CD4-positive, CD25-positive, alpha-beta regulatory T cell (primary cell): Measurements from ENCODE around the gene ABHD15. TPM values are rescaled to one million over a fixed set of nuclear protein-coding genes. Genes with fewer than 3 reads are reported as not detected.
A peak's percentile ranks its signal among the peaks of the same experiment; 100 is the strongest.
"Not testable (repeated sequence)": the region's sequence is repeated elsewhere in the genome, so short reads cannot be mapped to it uniquely, and the experiment has no call there.

ENCODE experiments used
- ATAC-seq, 2 donors: fragments of 150-1000 bp; cut with Tn5 transposase; one replicate each; pipeline ENCODE4 v1.10.0; 2021; ENCODE audit warnings: low read depth in 2 of 2, moderate number of reproducible peaks in 2 of 2, moderate library complexity in 1 of 2
- DNase-seq, 3 donors: peaks; one replicate each; pipeline versions ENCODE4 v3.0.0 to v3.0.0-alpha.2; 2012 to 2022; ENCODE audit warnings: mixed read lengths in 1 of 3
- H3K27ac ChIP-seq: one replicate; pipeline ENCODE4 v1.7.0; 2013; ENCODE audit warnings: mild to moderate bottlenecking, low read length; ENCODE audit not compliant: insufficient read depth, poor library complexity, severe bottlenecking
- H3K27me3 ChIP-seq: one replicate; pipeline ENCODE4 v1.7.0; 2013; ENCODE audit warnings: low read length; ENCODE audit not compliant: control insufficient read depth, insufficient read depth
- H3K36me3 ChIP-seq: one replicate; pipeline ENCODE4 v1.7.0; 2013; ENCODE audit warnings: mild to moderate bottlenecking, low read length, moderate library complexity; ENCODE audit not compliant: control insufficient read depth, insufficient read depth
- H3K4me1 ChIP-seq: 2 replicates; pipeline ENCODE4 v1.7.0; 2013; ENCODE audit warnings: mild to moderate bottlenecking, low read length; ENCODE audit not compliant: insufficient read depth, control insufficient read depth, poor library complexity, severe bottlenecking
- H3K4me3 ChIP-seq: one replicate; pipeline ENCODE4 v1.7.0; 2013; ENCODE audit warnings: low read depth, mild to moderate bottlenecking, low read length, moderate library complexity
- H3K9me3 ChIP-seq, 2 experiments: 1 replicate in 1 of 2; 2 replicates in 1 of 2; pipeline ENCODE4 v1.7.0; 2013; ENCODE audit warnings: low read length in 2 of 2, mild to moderate bottlenecking in 1 of 2, moderate library complexity in 1 of 2; ENCODE audit not compliant: control insufficient read depth in 2 of 2
- H3K27ac Mint-ChIP-seq, 3 donors: one replicate each; pipeline ENCODE4 v1.8.0; 2020 to 2022; ENCODE audit warnings: mild to moderate bottlenecking in 3 of 3, mixed read lengths in 3 of 3, moderate library complexity in 2 of 3
- H3K27me3 Mint-ChIP-seq: one replicate; pipeline ENCODE4 v1.8.0; 2022; ENCODE audit warnings: mild to moderate bottlenecking, mixed read lengths
- H3K36me3 Mint-ChIP-seq: one replicate; pipeline ENCODE4 v1.8.0; 2020; ENCODE audit warnings: mixed read lengths
- H3K4me1 Mint-ChIP-seq, 4 donors: one replicate each; pipeline ENCODE4 v1.8.0; 2020 to 2022; ENCODE audit warnings: mixed read lengths in 4 of 4, mild to moderate bottlenecking in 1 of 4
- H3K4me3 Mint-ChIP-seq, 4 donors: one replicate each; pipeline ENCODE4 v1.8.0; 2020 to 2022; ENCODE audit warnings: mild to moderate bottlenecking in 4 of 4, mixed read lengths in 4 of 4, moderate library complexity in 3 of 4
- H3K9me3 Mint-ChIP-seq, 7 donors: one replicate each; pipeline ENCODE4 v1.8.0; 2020 to 2022; ENCODE audit warnings: mixed read lengths in 7 of 7, mild to moderate bottlenecking in 3 of 7, moderate library complexity in 2 of 7
- polyA plus RNA-seq, 4 donors: library from polyadenylated mRNA; unstranded; fragments of 300-500 nt; fragmentation: Illumina TruSeq; gene quantifications; one replicate each; pipeline ENCODE4 v1.2.3, GENCODE V29; 2021
- total RNA-seq: library from RNA; stranded (reverse); gene quantifications from one replicate; pipeline ENCODE4 v1.2.3, GENCODE V29; 2022

ABHD15 gene
- total and polyA plus RNA-seq, 5 donors from 2014 or later, result 6.2 to 9.9 (median 7.6) TPM

- H3K27me3 Mint-ChIP-seq, result no peaks in the 10 kb centered on the region
- no peaks in the 10 kb centered on the region for H3K9me3 ChIP-seq
- peak overlapping the region in 2 of 3 donors; percentile 47 to 56 for H3K27ac Mint-ChIP-seq
- DNase-seq (no peak), ATAC-seq (no peak)
- H3K4me1 ChIP-seq, result peaks cover 9% of the 10 kb centered on the region
- H3K9me3 Mint-ChIP-seq, result no peaks in the 10 kb centered on the region
- H3K27ac ChIP-seq, result no peak overlapping the region
- H3K27me3 ChIP-seq, result no peaks in the 10 kb centered on the region
- no peak overlapping the region for H3K4me3 ChIP-seq
- no peaks in the 10 kb centered on the region for H3K36me3 Mint-ChIP-seq
- H3K4me1 Mint-ChIP-seq, result peaks cover 0 to 18% (median 15%) of the 10 kb centered on the region in 4 donors
- peaks cover 11% of the 10 kb centered on the region for H3K36me3 ChIP-seq
- no peak overlapping the region for H3K4me3 Mint-ChIP-seq
Observed at GRCh38 chr17:29559640-29560039, 7.2 kb downstream of the ABHD15 start.

- peaks cover 11% of the 10 kb centered on the region for H3K36me3 ChIP-seq
- ATAC-seq, H3K27ac ChIP-seq, H3K4me1 ChIP-seq, H3K4me3 Mint-ChIP-seq, H3K27me3 Mint-ChIP-seq, H3K9me3 Mint-ChIP-seq, H3K36me3 Mint-ChIP-seq, H3K27me3 ChIP-seq, H3K4me3 ChIP-seq, DNase-seq, H3K9me3 ChIP-seq: not testable (repeated sequence)
- peaks cover 0 to 11% (median 7%) of the 10 kb centered on the region in 4 donors for H3K4me1 Mint-ChIP-seq
- peak overlapping the region in 1 of 3 donors; percentile 60 for H3K27ac Mint-ChIP-seq
Observed at GRCh38 chr17:29558139-29558538, 8.7 kb downstream of the ABHD15 start.

GRCh38 chr17:29557739-29558116, 9.1 kb downstream of the ABHD15 start:
- peak overlapping the region in 1 of 3 donors; percentile 9 for H3K27ac Mint-ChIP-seq
- no peak overlapping the region for H3K27ac ChIP-seq
- ATAC-seq, result no peak

GRCh38 chr17:29557085-29557738, 9.6 kb downstream of the ABHD15 start:
- Histone ChIP-seq H3K27ac (no peak overlapping the region), H3K9me3 (no peaks in the 10 kb centered on the region), H3K27me3 (no peaks in the 10 kb centered on the region), H3K4me1 (no peaks in the 10 kb centered on the region), H3K4me3 (no peak overlapping the region), H3K36me3 (peaks cover 8% of the 10 kb centered on the region)
- H3K27ac Mint-ChIP-seq, result peak overlapping the region in 2 of 3 donors; percentile 9 to 85
- no peaks in the 10 kb centered on the region for H3K36me3 Mint-ChIP-seq
- DNase-seq (no peak), ATAC-seq (no peak)
- H3K27me3 Mint-ChIP-seq, result no peaks in the 10 kb centered on the region
- H3K4me3 Mint-ChIP-seq, result no peak overlapping the region
- H3K4me1 Mint-ChIP-seq, result peaks cover 0 to 11% (median 6%) of the 10 kb centered on the region in 4 donors
- no peaks in the 10 kb centered on the region for H3K9me3 Mint-ChIP-seq

More at GRCh38 chr17:29557739-29558116, 9.1 kb downstream of the ABHD15 start:
- Mint-ChIP-seq H3K4me1 (peaks cover 0 to 11% (median 6%) of the 10 kb centered on the region in 4 donors), H3K27me3 (no peaks in the 10 kb centered on the region), H3K9me3 (no peaks in the 10 kb centered on the region), H3K36me3 (no peaks in the 10 kb centered on the region), H3K4me3 (no peak overlapping the region)
- DNase-seq, result no peak
- Histone ChIP-seq H3K4me1 (no peaks in the 10 kb centered on the region), H3K36me3 (peaks cover 11% of the 10 kb centered on the region), H3K9me3 (no peaks in the 10 kb centered on the region), H3K27me3 (no peaks in the 10 kb centered on the region), H3K4me3 (no peak overlapping the region)

GRCh38 chr17:29555840-29556239, 11.0 kb downstream of the ABHD15 start:
- Histone ChIP-seq H3K4me3 (no peak overlapping the region), H3K4me1 (no peaks in the 10 kb centered on the region), H3K27ac (no peak overlapping the region), H3K27me3 (no peaks in the 10 kb centered on the region), H3K9me3 (no peaks in the 10 kb centered on the region), H3K36me3 (no peaks in the 10 kb centered on the region)
- H3K27ac Mint-ChIP-seq, result no peak overlapping the region
- ATAC-seq, result no peak
- no peak for DNase-seq
- no peaks in the 10 kb centered on the region for H3K9me3 Mint-ChIP-seq
- peaks cover 0 to 11% (median 5%) of the 10 kb centered on the region in 4 donors for H3K4me1 Mint-ChIP-seq
- no peaks in the 10 kb centered on the region for H3K27me3 Mint-ChIP-seq
- no peaks in the 10 kb centered on the region for H3K36me3 Mint-ChIP-seq
- peak overlapping the region in 1 of 4 donors; percentile 32 for H3K4me3 Mint-ChIP-seq

GRCh38 chr17:29549177-29549923, 17.5 kb downstream of the ABHD15 start:
- H3K27me3 Mint-ChIP-seq, result no peaks in the 10 kb centered on the region
- no peaks in the 10 kb centered on the region for H3K9me3 Mint-ChIP-seq
- H3K4me1 Mint-ChIP-seq, result peaks cover 4 to 17% (median 5%) of the 10 kb centered on the region in 4 donors
- DNase-seq (peak in 1 of 3 donors; percentile 64), ATAC-seq (peak; percentile 37 to 46)
- peaks cover 7% of the 10 kb centered on the region for H3K36me3 Mint-ChIP-seq
- peak overlapping the region in 1 of 3 donors; percentile 22 for H3K27ac Mint-ChIP-seq
- Histone ChIP-seq H3K27me3 (no peaks in the 10 kb centered on the region), H3K4me3 (no peak overlapping the region), H3K4me1 (no peaks in the 10 kb centered on the region), H3K9me3 (no peaks in the 10 kb centered on the region), H3K36me3 (no peaks in the 10 kb centered on the region), H3K27ac (no peak overlapping the region)
- no peak overlapping the region for H3K4me3 Mint-ChIP-seq

GRCh38 chr17:29546830-29547229, 20.0 kb downstream of the ABHD15 start:
- H3K27me3 ChIP-seq, result no peaks in the 10 kb centered on the region
- no peaks in the 10 kb centered on the region for H3K9me3 ChIP-seq
- DNase-seq, result no peak
- Mint-ChIP-seq H3K9me3 (no peaks in the 10 kb centered on the region), H3K36me3 (peaks cover 21% of the 10 kb centered on the region), H3K4me3 (no peak overlapping the region), H3K4me1 (peaks cover 4 to 17% (median 5%) of the 10 kb centered on the region in 4 donors), H3K27me3 (no peaks in the 10 kb centered on the region), H3K27ac (no peak overlapping the region)
- H3K4me3 ChIP-seq, result no peak overlapping the region
- peaks cover 21% of the 10 kb centered on the region for H3K36me3 ChIP-seq
- H3K4me1 ChIP-seq, result no peaks in the 10 kb centered on the region
- H3K27ac ChIP-seq, result no peak overlapping the region
- no peak for ATAC-seq
